ENCODE data around the gene KIFBP. TPM values are rescaled to one million over a fixed set of nuclear protein-coding genes. Genes with fewer than 3 reads are reported as not detected.

KIFBP gene
- total and polyA plus RNA-seq, 9 of the 15 experiments (the other 6 are each of a cell fraction or from before 2014, with no cell fraction given), result 5.6 to 23.2 (median 14.8) TPM

- TF ChIP-seq PHF21A (IDR thresholded peaks at IDR 0.05; ENCODE audit: borderline replicate concordance, low read depth) (peak; percentile 21; the same call in 1 of the 2 replicates), SNIP1 (IDR thresholded peaks at IDR 0.05; ENCODE audit: low read depth) (no peak), HMGN3 (IDR thresholded peaks at IDR 0.05; ENCODE audit: borderline replicate concordance, extremely low read depth, insufficient read length, low read depth, low read length) (peak; percentile 73), FUS (optimal IDR thresholded peaks at IDR 0.05; ENCODE audit: low read depth, low read length) (no peak), GABPB2 (CRISPR knock-in tag; conservative IDR thresholded peaks at IDR 0.05) (no peak), ZNF280B (CRISPR knock-in tag; IDR thresholded peaks at IDR 0.05) (no peak), TARDBP (IDR thresholded peaks at IDR 0.05) (peak; percentile 47; the same call in 1 of the 2 replicates), HOXB6 (CRISPR knock-in tag; IDR thresholded peaks at IDR 0.05; ENCODE audit: borderline replicate concordance) (no peak), MEF2D (tag; conservative IDR thresholded peaks at IDR 0.05; ENCODE audit: low read depth) (no peak; the same call in 1 of the 2 replicates), CGGBP1 (CRISPR knock-in tag; IDR thresholded peaks at IDR 0.05) (no peak), ZNF253 (CRISPR knock-in tag; conservative IDR thresholded peaks at IDR 0.05) (no peak), ZNF766 (CRISPR knock-in tag; conservative IDR thresholded peaks at IDR 0.05) (no peak), ZKSCAN1 (IDR thresholded peaks at IDR 0.05; ENCODE audit: low read depth, low read length) (0 out of 2 replicates have a peak, but pooled peaks have one; percentile 49), KLF10 (CRISPR knock-in tag; IDR thresholded peaks at IDR 0.05) (no peak), ARID3A (IDR thresholded peaks at IDR 0.05; ENCODE audit: borderline replicate concordance, low read depth, low read length) (0 out of 2 replicates have a peak, but pooled peaks have one; percentile 46), STAT5B (CRISPR knock-in tag; IDR thresholded peaks at IDR 0.05) (no peak), TGIF2 (CRISPR knock-in tag; IDR thresholded peaks at IDR 0.05) (no peak), PKNOX1 (IDR thresholded peaks at IDR 0.05) (peak; percentile 57), U2AF1 (optimal IDR thresholded peaks at IDR 0.05; ENCODE audit: low read depth, low read length) (no peak), NFATC3 (IDR thresholded peaks at IDR 0.05) (0 out of 2 replicates have a peak, but pooled peaks have one; percentile 80), ATF6 (CRISPR knock-in tag; IDR thresholded peaks at IDR 0.05) (0 out of 2 replicates have a peak, but pooled peaks have one; percentile 66), KLF13 (tag; IDR thresholded peaks at IDR 0.05; ENCODE audit: borderline replicate concordance, low read depth) (0 out of 2 replicates have a peak, but pooled peaks have one; percentile 7), MCM5 (IDR thresholded peaks at IDR 0.05; ENCODE audit: low read depth) (no peak)
Observed at GRCh38 chr10:68955832-68956532, 32.6 kb upstream of the KIFBP start, which contains the start of gene DDX21 (continued).

Data from K562 (cell line).